Hypothalamus (tissue), 51 donors: Measurements from ENCODE around the gene SERINC5.
"Not testable (repeated sequence)": the region's sequence is repeated elsewhere in the genome, so short reads cannot be mapped to it uniquely, and the experiment has no call there.

ENCODE experiments used
- DNase-seq, 51 donors: peaks; one replicate each; lab custom pipeline; 2025; lab: John Stamatoyannopoulos, UW

The SERINC5 gene

DNA sequence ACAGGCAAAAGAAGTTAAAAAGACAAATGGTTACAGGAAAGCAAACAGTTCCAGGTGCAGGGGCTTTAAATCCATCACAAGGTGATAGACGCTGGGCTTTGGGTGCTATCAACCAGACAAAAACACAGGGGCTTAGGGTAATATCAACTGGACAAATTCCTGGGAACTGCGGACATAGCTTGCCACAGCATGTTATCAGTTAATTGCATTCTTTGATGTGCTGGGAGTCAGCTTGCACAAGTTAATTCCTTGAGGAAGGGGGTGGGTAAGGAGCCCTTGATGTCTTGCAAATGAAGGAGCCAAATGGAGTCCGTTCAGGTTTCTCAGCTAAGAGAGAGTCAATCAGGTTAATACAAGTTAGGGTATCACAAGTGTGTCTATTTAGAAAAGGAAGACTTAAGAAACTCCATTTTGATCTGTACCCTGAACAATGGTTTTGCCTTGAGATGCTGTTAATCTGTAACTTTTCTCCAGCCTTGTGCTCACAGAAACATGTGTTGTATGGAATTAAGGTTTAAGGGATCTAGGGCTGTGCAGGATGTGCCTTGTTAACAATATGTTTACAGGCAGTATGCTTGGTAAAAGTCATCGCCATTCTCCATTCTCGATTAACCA, 144.4 kb downstream of the SERINC5 start:
- not testable (repeated sequence) for DNase-seq

GRCh38 chr5:80109646-80110478, 146.0 kb downstream of the SERINC5 start:
- DNase-seq, result peak in 29 of 51 donors; percentile 3 to 69 (median 33)

GRCh38 chr5:80106916-80107315, 148.9 kb downstream of the SERINC5 start:
- no peak for DNase-seq

GRCh38 chr5:80105698-80106439, 150.0 kb downstream of the SERINC5 start:
- no peak for DNase-seq

DNA sequence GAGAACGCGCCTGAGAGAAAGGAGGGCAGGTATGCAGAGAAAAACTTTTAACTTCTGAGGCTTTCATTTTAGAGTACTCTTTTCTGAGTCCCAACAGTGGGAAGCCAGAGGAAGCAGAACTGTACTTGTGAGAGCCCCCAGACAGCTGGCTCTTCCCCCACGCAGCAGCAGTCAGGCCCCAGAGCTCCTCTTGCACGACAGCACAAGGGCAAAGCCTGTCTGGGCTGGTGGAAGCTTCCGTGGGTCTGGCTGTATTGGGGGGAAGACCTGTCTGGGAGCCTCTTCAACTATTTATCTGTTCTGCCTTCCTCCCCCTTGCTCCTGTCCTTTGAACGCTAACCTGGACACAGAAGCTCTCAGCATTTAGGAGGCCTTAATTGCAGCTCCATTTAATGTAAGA, 152.5 kb downstream of the SERINC5 start:
- DNase-seq, result no peak

DNA sequence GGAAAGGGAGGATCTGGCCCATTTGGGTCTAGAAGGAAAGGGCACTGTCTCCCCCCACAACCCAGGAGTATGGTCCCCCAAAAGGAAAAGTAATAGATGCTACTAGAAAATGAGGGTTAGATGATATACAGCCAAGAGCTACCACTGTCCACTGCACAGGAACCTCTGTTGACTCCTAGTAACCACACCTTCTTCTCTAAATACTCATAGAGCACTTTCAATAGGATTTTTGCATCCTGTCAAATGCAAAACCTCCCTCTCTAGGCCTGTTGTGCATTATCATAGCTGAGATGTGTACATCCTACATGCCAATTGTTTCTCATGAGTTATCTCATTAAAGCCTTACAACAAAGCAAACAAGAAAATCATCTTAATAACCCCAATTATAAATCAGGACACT, 153.9 kb downstream of the SERINC5 start:
- DNase-seq, result no peak

GRCh38 chr5:80097451-80097850, 158.4 kb downstream of the SERINC5 start:
- DNase-seq, result no peak

GRCh38 chr5:80094236-80094738, 161.6 kb downstream of the SERINC5 start:
- no peak for DNase-seq

GRCh38 chr5:80093796-80094195, 162.1 kb downstream of the SERINC5 start:
- no peak for DNase-seq

DNA sequence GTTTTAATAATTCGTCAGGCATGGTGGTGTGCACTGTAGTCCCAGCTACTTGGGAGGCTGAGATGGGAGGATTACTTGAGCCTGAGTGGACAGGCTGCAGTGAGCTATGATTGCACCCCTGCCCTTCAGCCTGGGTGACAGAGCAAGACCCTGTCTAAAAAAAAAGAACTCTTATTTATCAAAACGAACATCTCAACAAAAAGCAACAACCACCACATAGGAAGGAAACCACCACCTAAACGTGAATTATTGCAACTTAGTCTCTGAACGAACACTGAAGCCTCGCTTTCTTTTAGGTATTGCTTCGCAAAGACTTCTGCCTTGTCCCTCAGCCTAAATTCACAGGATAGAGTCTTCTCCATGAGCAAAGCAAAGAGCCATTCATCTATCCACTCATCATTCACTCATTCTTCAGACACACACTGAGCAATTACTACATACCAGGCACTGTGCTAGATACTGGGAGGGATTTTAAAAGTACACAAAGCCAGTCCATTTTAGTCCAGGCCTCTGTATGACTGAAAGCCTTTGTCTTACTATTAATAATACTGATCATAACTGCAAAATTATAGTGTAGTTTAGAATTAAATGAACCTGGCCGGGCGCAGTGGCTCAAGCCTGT, 163.3 kb downstream of the SERINC5 start:
- DNase-seq, result no peak

DNA sequence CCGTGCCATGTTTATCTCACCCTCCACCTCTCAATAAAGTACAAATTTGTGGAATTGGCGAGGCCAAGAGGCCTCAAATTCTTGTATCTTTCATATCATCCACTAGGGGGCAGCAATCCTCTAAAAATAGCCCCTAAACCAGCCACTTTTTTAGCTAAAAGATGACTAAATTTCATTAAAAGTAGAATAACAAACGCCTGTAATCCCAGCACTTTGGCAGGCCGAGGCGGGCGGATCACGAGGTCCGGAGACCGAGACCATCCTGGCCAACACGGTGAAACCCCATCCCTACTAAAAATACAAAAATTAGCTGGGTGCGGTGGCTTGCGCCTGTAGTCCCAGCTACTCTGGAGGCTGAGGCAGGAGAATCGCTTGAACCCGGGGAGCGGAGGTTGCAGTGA, 164.1 kb downstream of the SERINC5 start:
- peak in 9 of 51 donors; percentile 5 to 52 (median 22) for DNase-seq

- DNase-seq, result no peak
These were observed 165.0 kb downstream of the SERINC5 start for GRCh38 chr5:80090884-80091166.

DNA sequence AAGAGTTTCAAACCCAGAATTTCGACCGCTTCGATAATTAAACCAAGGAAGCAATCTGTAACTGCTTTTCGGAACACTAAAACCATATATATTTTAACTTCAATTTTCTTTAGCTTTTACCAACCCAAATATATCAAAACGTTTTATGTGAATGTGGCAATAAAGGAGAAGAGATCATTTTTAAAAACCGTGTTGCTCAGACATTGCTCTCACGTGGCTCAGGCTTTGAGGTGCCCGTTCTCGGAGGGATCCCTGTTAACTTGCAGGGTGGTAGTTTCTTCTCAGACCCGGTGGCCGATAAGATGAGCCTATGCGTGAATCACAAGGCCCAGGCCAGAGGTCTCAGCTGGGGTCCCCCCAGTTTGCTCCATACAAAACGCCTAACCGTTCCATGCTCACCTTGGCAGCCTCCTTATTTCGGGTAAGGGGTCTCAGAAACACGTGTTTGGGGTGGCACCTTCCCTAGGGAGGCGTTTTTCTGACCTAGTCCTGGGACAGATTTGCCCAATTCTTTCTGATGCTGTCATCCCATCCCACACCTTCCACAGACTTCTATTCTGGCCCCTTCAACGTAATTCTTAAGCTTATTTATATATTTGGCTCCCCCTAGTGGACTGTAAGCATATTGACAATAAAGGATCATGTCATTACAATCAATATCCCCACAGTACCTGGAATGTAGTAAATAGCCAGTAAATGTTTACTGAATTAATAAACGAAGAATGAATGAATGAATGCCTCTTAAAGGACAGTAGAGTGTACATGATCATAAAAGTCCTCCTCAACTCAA, 172.6 kb downstream of the SERINC5 start:
- peak in 19 of 51 donors; percentile 3 to 76 (median 15) for DNase-seq

- peak; percentile 10 to 82 (median 44) for DNase-seq
These were observed 173.1 kb downstream of the SERINC5 start for GRCh38 chr5:80082731-80083100.

DNA sequence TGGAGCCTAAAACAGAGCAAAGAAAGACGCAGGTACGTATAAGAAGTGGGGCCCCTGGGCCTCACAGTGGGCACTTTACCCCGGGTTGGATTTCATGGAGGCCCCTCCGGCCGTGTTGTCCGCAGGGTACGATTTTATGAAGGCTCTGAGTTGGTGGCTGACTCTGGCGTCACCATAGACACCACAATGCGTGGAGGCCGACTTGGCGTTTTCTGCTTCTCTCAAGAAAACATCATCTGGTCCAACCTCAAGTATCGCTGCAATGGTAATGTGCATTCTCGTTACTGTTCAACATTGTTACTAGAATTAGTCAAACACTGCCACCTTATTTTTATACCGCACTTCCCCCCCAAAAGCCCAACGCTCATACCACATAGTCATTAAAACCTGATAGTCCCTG, 173.6 kb downstream of the SERINC5 start:
- DNase-seq, result no peak

- no peak for DNase-seq
These were observed 176.9 kb downstream of the SERINC5 start for GRCh38 chr5:80078921-80079320.

GRCh38 chr5:80077051-80077714, 178.7 kb downstream of the SERINC5 start:
- no peak for DNase-seq

- no peak for DNase-seq
These were observed 179.5 kb downstream of the SERINC5 start for GRCh38 chr5:80076131-80077050.
